ENCODE measurements around the gene BTN1A1. TPM values are rescaled to one million over a fixed set of nuclear protein-coding genes. Genes with fewer than 3 reads are reported as not detected.

Gene BTN1A1
- polyA plus RNA-seq, 3 donors, result not detected

- peaks cover 13 to 17% of the 10 kb centered on the region in 2 donors for H3K36me3 Mint-ChIP-seq
- peak overlapping the region; percentile 62 to 96 (median 89) for H3K4me3 ChIP-seq (replicated peaks in 1 of 3; ENCODE audit: low read depth in 2 of 3, low read length in 3 of 3)
- H3K9me3 ChIP-seq (replicated peaks in 1 of 2; ENCODE audit: control insufficient read depth in 1 of 2, insufficient read depth in 1 of 2, low read length in 2 of 2), result no peaks in the 10 kb centered on the region
- H3K4me3 Mint-ChIP-seq, result peak overlapping the region; percentile 88 to 98
- no peak for TF ChIP-seq CTCF (IDR thresholded peaks at IDR 0.05)
- peaks cover 53% of the 10 kb centered on the region for H3K79me2 ChIP-seq (ENCODE audit: insufficient read depth, low read length)
- H3K4me1 ChIP-seq (ENCODE audit: control insufficient read depth in 1 of 2, insufficient read depth in 2 of 2, low read length in 2 of 2), result peaks cover 20 to 35% of the 10 kb centered on the region in 2 donors
- peaks cover 0 to 9% of the 10 kb centered on the region in 2 donors for H3K36me3 ChIP-seq (replicated peaks in 1 of 2; ENCODE audit: control insufficient read depth in 1 of 2, insufficient read depth in 2 of 2, low read length in 2 of 2)
- WGBS (ENCODE audit: insufficient coverage), result under 1% methylated on average over 14 of the region's 15 CpGs
- H3K27ac Mint-ChIP-seq, result peak overlapping the region; percentile 96 to 98 (median 98)
- peak overlapping the region; percentile 98 for H2AFZ ChIP-seq (ENCODE audit: insufficient read depth, low read depth, low read length, poor library complexity, severe bottlenecking)
- H3K27ac ChIP-seq (ENCODE audit: low read depth in 1 of 2, low read length in 2 of 2), result peak overlapping the region; percentile 92 to 96
- H3K27me3 Mint-ChIP-seq (ENCODE audit: low read depth in 3 of 3), result no peaks in the 10 kb centered on the region
- peak overlapping the region; percentile 95 for H3K4me2 ChIP-seq (replicated peaks; ENCODE audit: extremely low read depth, low read length, poor library complexity, severe bottlenecking)
- peak overlapping the region; percentile 86 for H3K9ac ChIP-seq (ENCODE audit: insufficient read depth, low read length, poor library complexity, severe bottlenecking)
- H3K4me1 Mint-ChIP-seq, result peaks cover 34% of the 10 kb centered on the region
- peak in 1 of 3 donors; percentile 16 for DNase-seq
- no peaks in the 10 kb centered on the region for H3K9me3 Mint-ChIP-seq
- H3K27me3 ChIP-seq (ENCODE audit: control insufficient read depth in 2 of 2, insufficient read depth in 2 of 2, low read length in 2 of 2), result no peaks in the 10 kb centered on the region
- intact Hi-C loops (cut with micrococcal nuclease), result loop anchor here (2.0 to 10.0 kb wide), 5 partner anchors 14 to 1546 kb away; partner anchors contain the start of gene ZNF165 (in 1 of the 2)
- no peaks in the 10 kb centered on the region for H4K20me1 ChIP-seq (ENCODE audit: insufficient read depth, low read length)
Observed at GRCh38 chr6:26538572-26538902, 38.4 kb downstream of the BTN1A1 start.

GRCh38 chr6:26539071-26539615 lies 39.0 kb downstream of the BTN1A1 start:
- Histone ChIP-seq H3K9me3 (replicated peaks in 1 of 2; ENCODE audit: control insufficient read depth in 1 of 2, insufficient read depth in 1 of 2, low read length in 2 of 2) (no peaks in the 10 kb centered on the region), H3K27ac (ENCODE audit: low read depth in 1 of 2, low read length in 2 of 2) (peak overlapping the region in 1 of 2 donors; percentile 96), H3K4me1 (ENCODE audit: control insufficient read depth in 1 of 2, insufficient read depth in 2 of 2, low read length in 2 of 2) (peaks cover 20 to 31% of the 10 kb centered on the region in 2 donors), H3K4me3 (replicated peaks in 1 of 3; ENCODE audit: low read depth in 2 of 3, low read length in 3 of 3) (peak overlapping the region; percentile 62 to 96 (median 89)), H3K36me3 (replicated peaks in 1 of 2; ENCODE audit: control insufficient read depth in 1 of 2, insufficient read depth in 2 of 2, low read length in 2 of 2) (peaks cover 0 to 9% of the 10 kb centered on the region in 2 donors), H3K27me3 (ENCODE audit: control insufficient read depth in 2 of 2, insufficient read depth in 2 of 2, low read length in 2 of 2) (no peaks in the 10 kb centered on the region), H3K79me2 (ENCODE audit: insufficient read depth, low read length) (peaks cover 58% of the 10 kb centered on the region), H4K20me1 (ENCODE audit: insufficient read depth, low read length) (no peaks in the 10 kb centered on the region), H2AFZ (ENCODE audit: insufficient read depth, low read depth, low read length, poor library complexity, severe bottlenecking) (peak overlapping the region; percentile 98), H3K4me2 (replicated peaks; ENCODE audit: extremely low read depth, low read length, poor library complexity, severe bottlenecking) (peak overlapping the region; percentile 95), H3K9ac (ENCODE audit: insufficient read depth, low read length, poor library complexity, severe bottlenecking) (peak overlapping the region; percentile 86)
- no peaks in the 10 kb centered on the region for H3K27me3 Mint-ChIP-seq (ENCODE audit: low read depth in 3 of 3)
- intact Hi-C loops (cut with micrococcal nuclease), result loop anchor here (2.0 to 10.0 kb wide), 5 partner anchors 14 to 1546 kb away; partner anchors contain the start of gene ZNF165 (in 1 of the 2)
- no peaks in the 10 kb centered on the region for H3K9me3 Mint-ChIP-seq
- 100% methylated on average over 5 of the region's 16 CpGs for WGBS (ENCODE audit: insufficient coverage)
- peak overlapping the region; percentile 88 to 98 for H3K4me3 Mint-ChIP-seq
- peaks cover 19 to 21% of the 10 kb centered on the region in 2 donors for H3K36me3 Mint-ChIP-seq
- H3K4me1 Mint-ChIP-seq, result peaks cover 32% of the 10 kb centered on the region
- no peak for DNase-seq
- TF ChIP-seq CTCF (IDR thresholded peaks at IDR 0.05), result no peak
- H3K27ac Mint-ChIP-seq, result peak overlapping the region in 6 of 7 donors; percentile 96 to 98 (median 98)

All from CD14-positive monocyte (primary cell).